NOMO-1 (cell line): Measurements from ENCODE around the gene PSMB10.

ENCODE experiments used
- DNase-seq, 2 experiments: peaks; one replicate each; lab custom pipeline; 2025; ENCODE audit not compliant: unreplicated experiment in 2 of 2; lab: John Stamatoyannopoulos, UW

PSMB10 gene

GRCh38 chr16:67964477-67965131 is 28.0 kb upstream of the PSMB10 start:
- no peak for DNase-seq

DNA sequence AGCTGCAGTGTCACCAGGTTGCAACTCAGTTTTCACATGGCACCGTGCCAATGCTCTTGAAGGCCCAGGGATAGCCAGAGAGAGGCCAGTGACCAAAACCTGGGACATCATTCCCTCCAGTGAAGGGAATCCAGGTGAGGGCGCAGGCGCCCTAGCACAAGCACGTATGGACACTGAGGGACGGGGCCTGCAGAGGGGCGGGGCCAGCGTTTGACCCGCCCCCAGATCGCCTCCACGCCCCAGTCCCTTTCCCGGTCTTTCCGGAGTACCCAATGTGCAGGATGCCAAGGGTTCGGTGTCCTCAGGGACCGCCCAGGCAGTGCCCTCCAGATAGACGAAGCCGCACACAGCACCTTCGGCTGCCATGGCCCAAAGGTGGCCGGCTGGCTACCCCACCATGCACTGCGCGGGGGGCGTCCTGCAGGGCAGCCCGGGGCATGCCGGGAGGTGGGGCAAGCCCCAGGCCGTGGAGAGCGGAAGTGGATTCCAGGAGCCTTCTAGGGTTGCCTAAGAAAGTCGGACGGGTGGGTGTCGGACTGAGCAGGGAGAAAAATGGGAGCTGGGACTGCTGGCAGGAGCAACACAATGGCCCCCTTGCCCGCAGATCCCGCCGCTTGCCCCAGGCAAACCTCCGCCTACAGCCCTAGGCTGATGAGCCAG is 27.1 kb upstream of the PSMB10 start:
- no peak for DNase-seq

DNA sequence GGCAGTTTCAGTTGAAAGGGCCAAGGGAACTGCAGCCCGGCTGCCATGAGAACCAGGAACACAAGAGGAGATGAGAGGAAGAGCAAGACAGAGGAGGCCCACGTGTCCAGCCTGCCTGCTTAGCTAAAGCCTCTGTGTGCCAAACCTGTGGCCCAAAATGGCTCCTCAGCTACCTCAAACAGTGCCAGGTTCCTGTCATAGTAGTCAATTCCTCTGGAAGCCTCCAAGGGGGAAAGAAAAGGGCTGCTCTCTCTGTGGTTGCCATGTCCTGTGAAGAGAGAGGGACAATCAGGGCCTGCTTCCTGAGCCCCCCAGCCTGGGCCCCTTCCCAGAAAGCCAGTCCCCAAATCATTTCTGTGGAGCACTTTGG is 26.6 kb upstream of the PSMB10 start:
- no peak for DNase-seq

- no peak for DNase-seq
Observed at GRCh38 chr16:67962135-67962534, 25.5 kb upstream of the PSMB10 start.

DNA sequence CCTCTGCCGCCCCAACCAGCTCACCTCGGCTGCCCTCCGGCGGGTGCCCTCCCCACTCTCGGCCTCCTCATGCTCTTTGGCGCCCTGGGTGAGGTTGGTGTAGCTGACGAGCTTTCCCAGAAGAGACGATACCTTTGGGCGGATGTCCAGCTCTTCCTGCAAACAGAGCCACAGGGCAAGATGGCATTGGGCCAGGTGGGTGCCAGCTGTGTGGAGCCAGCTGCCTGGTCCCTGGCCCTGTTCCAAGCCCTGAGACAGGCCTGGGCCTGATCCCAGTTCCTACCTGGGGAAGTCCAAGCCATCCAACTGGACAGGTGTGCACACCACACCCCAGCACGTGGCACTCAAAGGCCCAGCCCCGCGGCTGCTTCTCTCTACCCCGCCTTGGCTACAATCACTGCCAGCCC is 24.9 kb upstream of the PSMB10 start:
- no peak for DNase-seq

- DNase-seq, result no peak
Observed at GRCh38 chr16:67959536-67960329, 23.1 kb upstream of the PSMB10 start.

DNA sequence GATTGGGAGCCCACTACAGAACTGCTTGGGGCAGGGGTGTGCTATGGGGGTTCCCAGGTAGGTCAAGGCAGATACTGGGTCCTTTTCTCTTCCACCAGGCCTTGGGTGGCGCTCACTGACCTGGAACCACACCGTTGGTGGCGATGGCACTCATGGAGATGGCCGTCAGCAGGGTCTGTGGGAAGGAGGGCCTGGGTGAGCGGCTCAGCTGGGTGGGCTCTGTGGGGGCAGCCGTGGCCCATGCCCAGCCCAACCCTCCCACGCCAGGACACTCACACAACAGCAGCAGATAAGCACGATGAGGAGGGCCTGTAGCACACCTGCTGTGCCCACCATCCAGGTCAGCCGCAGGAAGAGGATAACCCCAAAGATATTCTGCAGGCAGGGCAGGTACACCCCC is 21.0 kb upstream of the PSMB10 start:
- no peak for DNase-seq

DNA sequence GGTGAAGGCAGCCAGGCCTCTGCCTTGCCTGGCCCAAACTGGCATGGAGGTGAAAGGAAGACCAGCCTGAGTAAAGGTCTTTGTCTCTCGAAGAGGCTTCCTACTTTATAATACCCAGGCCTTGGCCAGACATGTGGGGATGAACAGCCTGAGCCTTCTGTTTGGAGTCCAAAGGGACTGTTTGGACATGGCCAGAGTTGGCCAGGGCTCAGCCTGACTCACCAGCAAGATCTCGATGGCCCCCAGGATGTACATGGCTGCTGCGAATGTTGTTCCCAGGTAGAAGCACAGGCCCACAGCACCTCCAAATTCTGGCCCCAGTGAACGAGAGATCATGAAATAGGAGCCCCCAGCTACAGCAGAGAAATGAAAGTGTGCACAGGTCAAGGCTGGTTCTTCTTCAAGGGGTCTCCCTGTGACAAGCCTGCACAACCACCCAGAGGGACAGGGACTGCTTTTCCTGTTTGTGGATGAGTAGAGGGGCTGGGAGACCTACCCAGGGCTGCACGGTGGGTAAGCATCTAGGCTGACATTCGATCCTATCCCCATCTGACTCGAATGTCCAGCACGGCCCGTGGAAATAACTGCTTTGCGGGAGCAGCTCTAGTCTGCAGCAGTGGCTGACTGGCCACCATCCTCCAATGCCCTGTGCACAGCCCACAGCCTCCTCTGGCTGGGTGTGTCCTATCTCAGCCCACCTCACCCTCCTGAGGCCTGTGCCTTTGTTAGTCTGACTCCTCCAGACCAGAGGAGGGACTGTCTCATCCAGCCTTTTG is 18.0 kb upstream of the PSMB10 start:
- no peak for DNase-seq

- no peak for DNase-seq
Observed at GRCh38 chr16:67953641-67954375, 17.2 kb upstream of the PSMB10 start.

DNA sequence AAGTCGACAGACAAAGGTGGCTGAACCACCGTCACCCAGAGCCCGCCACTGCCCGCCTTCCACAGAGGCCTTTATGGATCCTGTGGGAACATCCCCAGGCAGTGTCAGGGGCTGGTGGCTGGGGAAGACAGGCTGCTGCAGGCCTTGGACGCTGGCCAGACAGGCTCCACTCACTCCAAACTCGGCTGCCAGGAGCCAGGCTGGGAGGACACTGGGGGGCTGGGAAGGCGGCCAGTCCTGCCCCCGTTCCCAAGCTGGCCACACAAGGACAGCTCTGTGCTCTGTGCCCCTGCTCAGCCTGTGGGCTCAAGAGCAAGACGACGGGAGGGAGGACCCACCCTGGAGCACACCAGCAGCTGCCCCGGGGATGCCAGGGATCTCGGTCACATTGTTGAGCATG is 14.8 kb upstream of the PSMB10 start:
- DNase-seq, result no peak

DNA sequence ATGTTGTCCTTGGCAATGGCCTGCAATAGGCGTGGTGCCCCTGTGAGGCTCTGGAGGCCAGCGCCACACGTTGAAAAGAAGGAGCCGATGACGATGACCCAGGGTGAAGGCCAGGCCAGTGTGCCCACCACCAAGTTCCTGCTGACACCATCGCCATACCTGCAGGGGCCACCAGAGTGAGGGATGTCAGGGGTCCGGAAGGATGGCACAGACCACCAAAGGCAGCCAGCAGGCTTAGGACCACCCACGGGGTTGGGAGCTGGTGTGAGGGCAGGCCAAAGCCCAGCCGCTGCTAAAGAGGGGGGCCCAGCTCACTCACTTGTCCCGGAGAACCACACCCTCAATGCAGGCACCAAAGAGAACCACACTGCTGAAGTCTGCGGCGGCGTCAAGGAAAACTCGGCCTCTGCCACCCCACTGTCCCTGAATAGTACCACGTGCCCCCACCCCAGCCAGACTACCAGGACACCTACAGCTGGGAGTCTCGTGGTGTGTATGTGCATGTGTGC is 13.7 kb upstream of the PSMB10 start:
- DNase-seq, result no peak

DNA sequence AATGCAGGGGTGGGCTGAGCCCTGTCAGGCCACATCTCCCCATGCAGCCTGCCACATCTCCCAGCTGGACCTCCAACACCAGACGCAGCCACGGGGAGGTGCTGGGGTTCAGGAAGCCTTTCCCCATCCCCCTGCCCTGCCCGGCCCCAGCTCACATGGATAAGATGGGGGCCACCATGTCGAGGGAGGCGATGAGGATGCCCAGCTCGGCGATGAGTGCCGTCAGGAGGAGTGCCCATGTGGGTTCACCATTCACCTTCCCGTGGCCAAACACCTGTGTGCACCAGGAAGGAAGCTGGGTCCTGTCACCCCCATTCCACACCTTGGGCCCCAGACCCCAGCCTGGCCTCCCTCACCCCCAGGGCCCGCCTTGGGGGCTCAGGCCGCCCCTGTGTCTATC is 13.0 kb upstream of the PSMB10 start:
- DNase-seq, result no peak

DNA sequence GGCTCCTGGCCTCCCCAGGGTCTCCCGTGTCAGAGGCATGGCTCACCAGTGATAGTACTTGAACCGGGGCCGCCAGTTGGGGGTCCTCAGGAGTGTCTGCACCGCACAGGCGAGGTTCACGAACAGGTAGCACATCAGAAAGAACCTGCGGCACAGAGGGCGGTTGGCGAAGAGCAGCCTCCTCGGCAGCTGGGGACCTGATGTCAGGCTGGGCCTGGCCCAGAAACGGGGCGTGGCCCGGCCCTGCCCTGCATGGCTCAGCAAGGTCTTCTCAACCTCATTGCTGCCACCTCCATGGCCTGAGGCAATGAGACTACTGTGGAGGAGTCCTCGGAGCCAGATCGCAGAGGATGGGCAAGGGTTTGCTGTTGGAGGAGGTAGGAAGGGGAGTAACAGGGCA is 11.4 kb upstream of the PSMB10 start:
- DNase-seq, result no peak

- DNase-seq, result no peak
Observed at GRCh38 chr16:67946966-67947558, 10.4 kb upstream of the PSMB10 start.

DNA sequence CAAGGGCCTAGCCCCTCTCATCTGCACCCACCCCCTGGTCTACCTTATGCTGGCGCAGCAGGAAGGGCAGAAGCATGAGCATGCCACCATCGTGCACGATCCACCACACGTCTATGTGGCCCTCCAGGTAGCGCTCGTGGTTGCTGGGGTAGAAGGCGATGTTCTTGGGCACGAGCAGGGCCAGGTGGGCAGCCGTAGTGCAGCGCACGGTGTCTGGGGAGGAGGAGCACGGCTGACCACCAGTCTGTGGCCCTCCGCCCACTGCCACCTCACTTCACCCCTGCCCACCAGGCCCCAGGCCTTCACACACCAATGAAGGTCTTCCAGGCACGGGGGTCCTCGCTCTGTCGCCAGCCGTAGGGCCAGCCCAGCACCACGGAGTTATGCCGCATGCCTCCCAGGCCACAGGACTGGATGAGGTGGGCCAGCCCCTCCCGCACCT is 9.5 kb upstream of the PSMB10 start:
- DNase-seq, result no peak

DNA sequence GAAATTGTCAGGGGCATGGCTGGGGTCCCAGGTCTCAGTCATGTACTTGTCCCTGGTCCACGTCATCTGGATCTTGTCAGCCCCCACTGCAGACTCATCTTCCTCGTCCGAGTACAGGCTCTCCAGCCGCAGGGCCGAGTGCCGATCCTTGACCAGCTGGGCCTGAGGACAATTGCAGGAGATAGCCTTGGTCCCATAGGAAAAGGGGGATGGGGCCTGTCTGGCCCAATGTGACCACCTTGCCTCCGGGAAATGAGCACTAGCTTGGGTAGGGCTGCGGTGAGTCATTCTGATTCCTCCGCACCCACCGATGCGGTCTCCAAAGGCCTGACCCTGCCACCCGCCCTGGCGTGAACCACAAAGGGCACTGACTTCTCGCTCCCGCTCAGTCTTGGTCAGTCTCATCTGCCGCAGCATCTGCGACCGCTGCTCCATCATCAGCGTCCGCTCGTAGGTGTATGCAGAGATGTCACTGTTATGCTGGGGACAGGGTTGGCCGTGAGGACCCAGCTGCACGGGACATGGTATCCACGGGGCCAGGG is 8.8 kb upstream of the PSMB10 start:
- DNase-seq, result no peak

DNA sequence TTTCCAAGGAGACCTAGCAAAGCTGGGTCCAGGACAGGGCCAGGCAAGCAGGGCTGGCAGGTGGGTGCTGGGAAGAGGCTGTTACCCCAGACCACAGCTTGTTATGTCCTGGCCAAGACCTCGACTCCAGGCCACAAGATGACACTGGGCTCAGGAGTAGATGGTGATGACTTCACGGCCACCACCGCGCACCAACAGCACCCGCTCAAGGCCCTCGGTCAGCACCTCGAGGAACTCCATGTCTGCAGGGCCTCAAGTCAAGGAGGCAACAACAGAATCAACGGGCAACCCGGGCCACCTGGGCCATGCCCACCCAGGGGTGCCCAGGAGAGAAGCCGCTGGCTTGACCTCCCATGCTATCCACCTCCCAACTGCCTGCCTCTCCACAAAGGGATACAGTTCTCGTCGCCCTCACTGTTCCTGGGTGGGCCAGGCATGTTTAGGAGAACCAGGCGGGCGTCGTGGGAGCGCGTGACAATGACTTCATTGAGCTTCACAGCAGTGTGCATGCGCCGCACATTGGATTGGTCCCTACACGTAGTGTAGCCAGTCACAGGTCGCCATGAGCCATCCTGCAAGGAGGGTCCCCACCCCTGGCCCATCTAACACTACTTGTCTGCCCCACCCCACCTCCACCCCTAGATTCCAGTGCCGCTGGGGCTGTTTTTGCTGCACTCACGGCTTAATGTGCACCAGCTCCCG is 8.2 kb upstream of the PSMB10 start:
- no peak for DNase-seq

- peak; percentile 32 to 73 for DNase-seq
Observed at GRCh38 chr16:67943619-67944504, 7.2 kb upstream of the PSMB10 start, which contains the start of gene LCAT. TSS of gene LCAT (minus strand) at chr16:67944120. CDS start at chr16:67944101, 19 bp downstream.
